ENCODE measurements around the gene ACAD11.

DNA sequence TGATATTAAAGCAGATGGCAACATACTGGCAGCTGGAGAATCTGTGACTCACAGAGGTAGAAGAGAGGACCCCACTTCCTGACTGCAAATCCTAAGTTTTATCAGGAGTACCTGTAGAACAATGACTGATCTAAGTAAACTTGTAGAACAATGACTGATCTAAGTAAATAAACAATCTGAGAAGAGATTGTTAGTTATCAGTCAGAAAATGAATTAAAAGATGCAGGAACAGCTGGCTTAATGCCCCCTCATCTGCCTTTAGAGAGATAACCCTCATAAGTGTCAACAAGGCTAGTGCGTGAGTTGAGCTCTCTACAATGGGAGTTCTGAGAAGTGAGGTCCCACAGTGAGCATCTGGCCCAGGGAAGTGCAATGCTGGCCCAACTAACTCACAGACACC is 14.6 kb downstream of the ACAD11 start:
- TF ChIP-seq FOXM1 (IDR thresholded peaks at IDR 0.05; ENCODE audit: low read depth) (no peak), FOXM1 (CRISPR knock-in tag; IDR thresholded peaks at IDR 0.05; ENCODE audit: low read depth) (no peak), SMAD1 (IDR thresholded peaks at IDR 0.05; ENCODE audit: low read depth, low read length, partially characterized antibody) (no peak), ESRRB (CRISPR knock-in tag; IDR thresholded peaks at IDR 0.05; ENCODE audit: borderline replicate concordance) (no peak), EZH2 (IDR thresholded peaks at IDR 0.05; ENCODE audit: borderline replicate concordance, low read depth, low read length) (no peak), NR2C2 (CRISPR knock-in tag; IDR thresholded peaks at IDR 0.05) (no peak), NR2C2 (tag; IDR thresholded peaks at IDR 0.05) (no peak), ZKSCAN1 (IDR thresholded peaks at IDR 0.05; ENCODE audit: low read depth, low read length) (no peak), SP1 (CRISPR knock-in tag; IDR thresholded peaks at IDR 0.05) (no peak), EP300 (IDR thresholded peaks at IDR 0.05; ENCODE audit: low read length) (no peak), GATA2 (CRISPR knock-in tag; IDR thresholded peaks at IDR 0.05) (no peak), MXI1 (IDR thresholded peaks at IDR 0.05; ENCODE audit: low read depth, low read length) (no peak), USF2 (CRISPR knock-in tag; IDR thresholded peaks at IDR 0.05) (no peak)
- TF ChIP-seq, protein P1, sequence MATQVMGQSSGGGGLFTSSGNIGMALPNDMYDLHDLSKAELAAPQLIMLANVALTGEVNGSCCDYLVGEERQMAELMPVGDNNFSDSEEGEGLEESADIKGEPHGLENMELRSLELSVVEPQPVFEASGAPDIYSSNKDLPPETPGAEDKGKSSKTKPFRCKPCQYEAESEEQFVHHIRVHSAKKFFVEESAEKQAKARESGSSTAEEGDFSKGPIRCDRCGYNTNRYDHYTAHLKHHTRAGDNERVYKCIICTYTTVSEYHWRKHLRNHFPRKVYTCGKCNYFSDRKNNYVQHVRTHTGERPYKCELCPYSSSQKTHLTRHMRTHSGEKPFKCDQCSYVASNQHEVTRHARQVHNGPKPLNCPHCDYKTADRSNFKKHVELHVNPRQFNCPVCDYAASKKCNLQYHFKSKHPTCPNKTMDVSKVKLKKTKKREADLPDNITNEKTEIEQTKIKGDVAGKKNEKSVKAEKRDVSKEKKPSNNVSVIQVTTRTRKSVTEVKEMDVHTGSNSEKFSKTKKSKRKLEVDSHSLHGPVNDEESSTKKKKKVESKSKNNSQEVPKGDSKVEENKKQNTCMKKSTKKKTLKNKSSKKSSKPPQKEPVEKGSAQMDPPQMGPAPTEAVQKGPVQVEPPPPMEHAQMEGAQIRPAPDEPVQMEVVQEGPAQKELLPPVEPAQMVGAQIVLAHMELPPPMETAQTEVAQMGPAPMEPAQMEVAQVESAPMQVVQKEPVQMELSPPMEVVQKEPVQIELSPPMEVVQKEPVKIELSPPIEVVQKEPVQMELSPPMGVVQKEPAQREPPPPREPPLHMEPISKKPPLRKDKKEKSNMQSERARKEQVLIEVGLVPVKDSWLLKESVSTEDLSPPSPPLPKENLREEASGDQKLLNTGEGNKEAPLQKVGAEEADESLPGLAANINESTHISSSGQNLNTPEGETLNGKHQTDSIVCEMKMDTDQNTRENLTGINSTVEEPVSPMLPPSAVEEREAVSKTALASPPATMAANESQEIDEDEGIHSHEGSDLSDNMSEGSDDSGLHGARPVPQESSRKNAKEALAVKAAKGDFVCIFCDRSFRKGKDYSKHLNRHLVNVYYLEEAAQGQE (IDR thresholded peaks at IDR 0.05; ENCODE audit: borderline replicate concordance) = no peak
- TF ChIP-seq, protein P1 (CRISPR knock-in tag; IDR thresholded peaks at IDR 0.05; ENCODE audit: low read depth) = no peak
- TF ChIP-seq, protein P2, sequence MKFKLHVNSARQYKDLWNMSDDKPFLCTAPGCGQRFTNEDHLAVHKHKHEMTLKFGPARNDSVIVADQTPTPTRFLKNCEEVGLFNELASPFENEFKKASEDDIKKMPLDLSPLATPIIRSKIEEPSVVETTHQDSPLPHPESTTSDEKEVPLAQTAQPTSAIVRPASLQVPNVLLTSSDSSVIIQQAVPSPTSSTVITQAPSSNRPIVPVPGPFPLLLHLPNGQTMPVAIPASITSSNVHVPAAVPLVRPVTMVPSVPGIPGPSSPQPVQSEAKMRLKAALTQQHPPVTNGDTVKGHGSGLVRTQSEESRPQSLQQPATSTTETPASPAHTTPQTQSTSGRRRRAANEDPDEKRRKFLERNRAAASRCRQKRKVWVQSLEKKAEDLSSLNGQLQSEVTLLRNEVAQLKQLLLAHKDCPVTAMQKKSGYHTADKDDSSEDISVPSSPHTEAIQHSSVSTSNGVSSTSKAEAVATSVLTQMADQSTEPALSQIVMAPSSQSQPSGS (CRISPR knock-in tag; IDR thresholded peaks at IDR 0.05) = no peak
